HG03159 (cell line): ENCODE measurements around the gene IFNA17.
"Not testable (repeated sequence)": the region's sequence is repeated elsewhere in the genome, so short reads cannot be mapped to it uniquely, and the experiment has no call there.

ENCODE experiments used
- ATAC-seq: cut with Tn5 transposase; IDR thresholded peaks from one replicate; pipeline ENCODE4 v1.9.1; 2021; ENCODE audit warnings: mild to moderate bottlenecking, moderate library complexity; ENCODE audit not compliant: unreplicated experiment

The IFNA17 gene

DNA sequence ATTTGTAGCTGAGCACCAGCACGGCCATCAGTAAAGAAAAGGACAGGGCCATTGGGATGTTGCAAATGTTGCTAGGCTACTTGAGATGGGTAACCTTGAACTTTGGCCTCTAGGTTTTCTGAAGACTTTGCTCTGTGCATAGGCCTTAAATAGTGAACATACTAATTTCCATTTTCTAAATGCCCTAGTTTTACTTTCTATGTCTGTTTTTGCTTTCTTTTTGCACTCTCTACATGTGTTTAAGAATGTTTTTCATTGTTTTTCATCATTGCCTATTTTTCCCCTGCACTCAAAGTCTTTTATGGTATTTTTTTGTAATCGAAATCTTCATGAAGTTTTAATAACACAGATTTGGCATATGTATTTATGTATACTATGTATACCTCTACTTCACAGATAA lies at the start of gene IFNA17:
IFNA17 (minus strand) TSS at position 101 of the 400 bp plus-strand sequence; CDS start at position 52, 49 bp downstream.
- no peak for ATAC-seq

DNA sequence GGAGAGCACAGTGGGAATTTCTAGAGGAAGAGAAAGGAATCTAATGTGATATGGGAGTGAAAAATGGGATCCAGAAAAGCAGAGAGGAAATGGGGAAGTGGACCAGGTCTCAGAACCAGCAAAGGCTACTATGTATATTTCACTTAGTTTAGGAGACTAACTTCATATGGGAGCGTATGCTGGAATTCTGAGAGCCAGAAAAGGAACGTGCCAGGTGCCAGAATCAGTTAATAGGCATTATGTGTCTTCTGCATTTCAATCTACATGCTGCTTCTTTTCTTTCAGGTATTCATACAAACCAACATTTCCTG lies 40.3 kb upstream of the IFNA17 start:
- ATAC-seq = no peak

DNA sequence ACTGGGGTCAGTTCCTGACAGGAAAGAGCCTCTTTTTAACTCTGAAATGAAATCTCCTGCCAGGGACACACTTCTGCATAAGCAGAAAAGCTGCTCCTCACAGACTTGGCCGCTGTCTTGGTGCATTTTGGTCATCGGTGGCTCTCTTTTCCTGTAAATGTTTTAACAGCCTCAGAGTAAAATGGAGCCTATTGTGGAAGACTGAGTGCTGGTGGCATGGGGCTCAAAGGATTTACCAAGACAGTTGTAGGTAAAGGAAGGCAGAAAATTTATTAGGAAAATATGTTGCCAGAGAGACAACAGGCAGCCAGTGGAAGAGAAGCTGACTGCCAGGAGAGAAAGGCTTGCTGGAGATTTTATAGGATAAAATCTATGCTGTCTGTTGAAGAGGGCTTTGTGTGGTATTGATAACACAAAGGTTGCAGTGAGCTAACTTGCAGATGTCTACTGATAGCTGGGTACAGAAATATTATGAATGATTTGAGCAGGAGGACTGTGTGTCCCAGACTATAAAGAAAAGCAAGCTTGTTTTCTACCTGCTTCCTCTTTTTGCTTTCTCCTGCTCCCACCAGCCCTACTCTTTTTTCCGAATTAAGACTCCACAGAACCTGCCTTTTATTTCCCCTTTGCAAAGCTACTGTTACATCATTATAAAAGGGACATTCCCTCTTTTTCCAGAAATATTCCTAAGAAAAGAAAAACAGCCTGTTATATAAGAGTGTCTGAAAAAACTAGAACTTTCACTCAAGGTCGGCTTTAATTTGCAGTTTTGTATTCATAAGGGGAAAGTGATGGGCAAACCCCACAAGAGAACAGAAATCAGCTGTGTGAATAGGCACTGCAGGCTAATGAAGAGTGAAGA lies 39.7 kb upstream of the IFNA17 start:
- peak; percentile 77 for ATAC-seq

DNA sequence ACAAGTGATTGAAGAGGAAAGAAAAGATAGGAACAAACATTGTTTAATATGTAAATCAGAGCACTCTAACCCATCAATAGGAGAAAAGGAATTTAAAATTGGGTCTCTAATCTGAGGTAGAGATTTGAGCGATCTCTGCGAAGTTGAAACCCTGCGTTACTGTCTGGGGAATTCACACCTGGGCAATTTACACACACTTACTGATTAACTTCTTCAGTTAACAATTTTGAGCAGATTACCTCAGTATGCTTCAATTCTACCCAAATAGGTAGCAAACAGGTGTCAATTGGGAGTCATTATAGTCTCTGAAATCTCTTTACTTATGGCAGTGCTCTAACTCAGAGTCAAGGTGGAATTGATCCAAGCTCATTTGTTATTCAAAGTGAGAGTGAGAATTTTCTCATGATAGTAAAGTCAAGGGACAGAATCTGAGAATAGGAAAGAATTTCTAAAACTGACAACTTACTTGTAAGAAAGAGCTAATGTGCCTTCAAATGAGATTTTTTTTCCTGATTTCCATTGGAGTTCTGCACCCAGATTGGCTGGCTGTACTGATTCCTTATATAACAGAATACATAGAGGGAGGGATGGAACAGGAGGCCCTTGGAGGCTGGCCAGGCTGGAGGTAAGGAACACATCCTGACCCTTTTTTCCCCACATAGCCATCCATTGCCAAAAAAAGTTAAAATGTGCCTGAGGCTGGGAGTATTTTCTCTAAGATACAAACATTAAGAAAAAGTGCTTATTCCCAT lies 38.9 kb upstream of the IFNA17 start:
- no peak for ATAC-seq

DNA sequence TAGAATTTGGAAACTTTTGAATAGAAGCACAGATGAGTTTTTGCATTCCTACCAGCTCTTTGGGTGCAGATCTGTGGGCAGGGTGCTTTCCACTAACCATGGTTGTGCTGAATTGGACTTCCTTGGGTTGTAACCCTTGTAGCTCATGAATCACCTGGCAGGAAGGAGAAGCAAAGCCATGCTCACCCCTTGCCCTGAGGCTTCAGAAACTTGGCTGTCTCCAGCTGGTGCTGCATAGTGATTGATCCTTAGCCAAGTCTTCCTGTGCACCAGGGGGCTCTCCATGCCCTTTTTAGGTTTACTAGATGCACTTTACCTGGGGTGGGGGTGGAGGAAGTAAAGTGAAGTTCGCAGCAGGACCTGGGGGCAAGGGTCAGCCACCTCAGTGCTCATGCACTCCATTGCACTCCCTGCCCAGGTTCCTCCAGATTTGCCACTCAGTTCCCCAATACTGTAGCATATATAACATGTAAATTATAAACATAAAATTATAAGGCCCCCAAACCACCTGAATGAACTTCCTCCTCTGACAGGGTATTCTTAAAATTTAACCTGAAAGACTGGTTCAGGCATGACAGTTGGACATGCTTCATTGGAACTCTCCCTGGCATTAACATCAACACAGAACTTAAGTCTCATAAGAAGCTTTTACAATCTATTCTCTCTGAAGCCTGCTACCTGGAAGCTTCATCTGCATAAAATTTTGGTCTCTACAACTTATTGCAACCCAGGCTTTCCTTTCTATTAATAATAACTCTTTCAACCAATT lies 37.6 kb upstream of the IFNA17 start:
- ATAC-seq = peak; percentile 43

DNA sequence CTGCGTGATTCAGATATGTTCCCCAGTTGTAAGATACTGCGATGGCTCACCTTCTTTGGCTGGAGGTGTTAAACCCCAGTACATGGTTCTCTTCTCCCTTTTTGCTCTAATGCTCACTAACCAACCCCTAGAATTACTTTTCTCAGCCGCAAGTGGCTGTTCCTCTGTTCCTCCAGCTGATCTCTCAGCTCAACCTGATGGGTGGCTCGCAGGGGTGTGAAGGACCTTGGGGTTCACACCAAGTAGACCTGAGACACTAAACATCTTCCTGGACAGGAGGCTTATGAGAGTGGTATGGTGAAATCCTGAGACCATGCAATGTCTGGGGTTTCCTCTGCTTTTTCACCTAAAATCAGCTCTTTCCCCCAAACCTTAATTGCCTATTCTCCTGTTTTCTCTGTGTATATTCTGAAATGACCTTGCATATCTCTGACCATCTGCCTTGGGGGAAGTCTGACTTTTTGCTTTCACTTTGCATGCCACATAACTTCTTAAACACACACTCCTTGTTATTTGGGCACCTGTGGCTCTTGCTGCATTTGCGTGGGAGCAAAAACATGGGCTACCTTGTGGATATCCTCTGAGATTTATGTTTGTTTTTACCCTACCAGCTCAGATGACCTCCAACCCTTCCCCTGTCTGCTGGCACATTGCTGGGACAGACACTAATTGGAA lies 27.7 kb upstream of the IFNA17 start:
- ATAC-seq = no peak

DNA sequence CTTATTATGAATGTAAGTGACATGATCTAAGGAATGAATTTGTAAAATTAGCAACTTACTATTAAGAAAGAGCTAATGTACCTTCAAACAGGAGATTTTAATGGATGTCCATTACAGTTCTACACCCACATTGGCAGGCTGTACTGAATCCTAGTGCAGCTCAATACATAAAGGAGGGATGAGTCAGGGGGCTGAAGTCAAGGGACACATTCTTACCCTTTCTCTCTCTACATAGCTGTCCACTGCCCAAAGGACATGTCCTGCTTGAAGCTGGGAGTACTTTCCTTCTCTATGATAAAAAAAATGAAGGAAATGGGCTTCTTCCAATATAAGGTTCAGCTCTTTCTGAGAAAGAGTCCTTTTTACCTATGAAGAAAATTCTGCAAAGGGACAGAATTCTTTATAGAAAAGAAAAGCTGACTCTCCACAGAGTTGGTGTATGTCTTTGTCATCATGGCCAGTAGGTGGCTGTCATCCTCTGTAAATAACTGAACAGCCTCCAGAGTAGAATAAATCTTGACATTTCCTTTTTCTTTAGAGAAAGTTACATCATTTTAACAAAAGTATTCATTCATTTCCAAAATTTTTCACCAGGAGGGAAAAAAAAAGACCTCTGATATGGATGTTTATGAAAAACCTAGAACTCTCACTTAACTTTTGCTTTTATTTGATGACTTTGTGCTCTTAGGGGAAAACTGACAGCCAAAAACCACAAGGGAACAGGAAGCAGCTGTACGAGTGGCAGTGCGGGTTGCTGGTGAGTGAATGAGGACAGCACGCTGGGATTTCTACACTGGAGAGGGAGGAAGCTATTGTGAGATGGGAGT lies 24.9 kb upstream of the IFNA17 start:
- peak; percentile 83 for ATAC-seq

DNA sequence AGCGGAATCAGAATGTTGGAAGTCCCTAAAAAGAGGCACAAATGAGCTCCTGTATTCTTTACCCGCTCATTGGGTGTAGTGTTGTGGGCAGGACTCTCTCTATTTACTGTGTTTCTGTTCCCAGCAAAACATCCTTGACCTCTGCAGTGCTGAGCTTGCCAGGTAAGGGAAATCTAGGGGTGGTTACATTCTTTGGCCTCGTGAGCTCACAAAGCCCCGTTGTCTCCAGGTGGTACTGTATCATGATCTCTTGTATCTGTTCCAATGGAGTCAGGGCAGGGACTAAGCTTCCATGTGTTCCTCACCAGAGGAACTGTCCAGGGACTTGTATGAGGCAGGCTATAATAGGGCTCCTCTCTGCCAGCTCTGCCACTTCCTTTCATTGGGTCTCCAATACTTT lies 23.6 kb upstream of the IFNA17 start:
- no peak for ATAC-seq

DNA sequence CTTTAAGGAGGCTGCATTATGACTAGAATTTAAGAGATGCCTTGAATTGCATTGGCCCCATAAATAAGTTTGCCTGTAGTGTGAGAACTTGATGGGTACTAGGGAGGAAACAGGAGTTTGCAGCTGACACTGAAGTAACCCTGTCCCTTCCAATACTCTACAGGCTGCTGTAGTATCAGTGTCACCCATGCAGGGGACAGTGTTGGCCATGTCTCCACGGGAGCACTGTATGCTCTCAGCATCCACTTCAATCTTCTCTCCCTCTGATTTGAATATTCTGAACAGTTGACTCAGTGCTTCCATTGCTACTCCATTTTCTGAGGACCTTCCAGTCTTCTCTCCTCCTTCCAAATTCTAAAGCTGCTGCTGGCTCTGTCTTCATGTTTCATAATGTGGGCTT lies 23.2 kb upstream of the IFNA17 start:
- no peak for ATAC-seq

DNA sequence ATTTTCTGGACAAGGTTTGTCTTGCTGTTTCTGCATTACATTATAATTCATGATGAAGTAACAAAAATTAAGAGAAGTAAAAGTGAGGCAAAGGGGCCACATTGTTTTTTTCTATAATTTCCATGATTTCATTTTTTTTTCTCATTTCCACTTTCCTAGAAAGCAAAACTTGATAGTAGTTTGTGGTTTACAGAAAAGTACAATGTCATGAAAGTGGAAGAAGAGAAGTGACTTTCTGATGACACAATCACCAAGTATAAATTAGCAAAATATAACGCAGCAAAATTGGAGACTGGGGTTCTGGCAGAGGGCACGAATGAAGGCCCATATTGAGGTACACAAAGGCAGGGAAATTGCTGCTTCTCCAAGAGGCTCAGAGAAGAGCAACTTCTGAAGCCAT lies 16.8 kb upstream of the IFNA17 start:
- no peak for ATAC-seq

DNA sequence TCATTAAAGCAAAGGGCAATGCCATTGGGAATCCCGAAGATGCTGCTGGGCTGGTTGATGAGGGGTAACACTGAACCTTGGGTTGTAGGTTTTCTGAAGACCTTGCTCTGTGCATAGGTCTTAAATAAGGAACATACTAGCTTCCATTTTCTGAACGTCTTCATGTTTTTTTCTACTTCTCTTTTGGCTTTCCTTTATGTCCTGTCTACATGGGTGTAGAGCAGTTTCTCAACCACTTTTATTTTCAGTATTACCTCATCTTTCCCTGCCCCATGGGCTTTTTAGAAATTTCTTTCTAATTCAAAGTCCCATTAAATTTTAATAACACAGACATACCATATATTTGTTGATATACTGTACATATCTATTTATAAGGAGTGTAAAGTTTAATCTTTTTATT lies 11.9 kb upstream of the IFNA17 start, which contains the start of gene IFNA14:
IFNA14 (minus strand) TSS at position 95 of the 400 bp plus-strand sequence; CDS start at position 25, 70 bp downstream.
- ATAC-seq = no peak

DNA sequence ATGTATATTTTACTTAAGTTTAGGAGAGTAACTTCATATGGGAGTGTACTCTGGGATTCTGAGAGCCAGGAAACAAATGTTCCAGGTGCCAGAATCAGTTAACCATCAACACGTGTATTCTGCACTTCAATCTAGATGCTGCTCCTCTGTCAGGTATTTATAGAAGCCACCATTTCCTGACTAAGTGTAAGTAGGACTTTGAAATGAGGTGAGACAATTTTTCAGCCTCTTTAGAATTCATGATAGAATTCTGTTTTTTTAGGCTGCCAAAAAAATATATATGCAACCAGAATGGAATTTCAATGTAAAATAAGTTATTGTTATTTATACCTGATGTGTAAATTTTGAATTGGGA lies 8.3 kb upstream of the IFNA17 start:
- not testable (repeated sequence) for ATAC-seq

DNA sequence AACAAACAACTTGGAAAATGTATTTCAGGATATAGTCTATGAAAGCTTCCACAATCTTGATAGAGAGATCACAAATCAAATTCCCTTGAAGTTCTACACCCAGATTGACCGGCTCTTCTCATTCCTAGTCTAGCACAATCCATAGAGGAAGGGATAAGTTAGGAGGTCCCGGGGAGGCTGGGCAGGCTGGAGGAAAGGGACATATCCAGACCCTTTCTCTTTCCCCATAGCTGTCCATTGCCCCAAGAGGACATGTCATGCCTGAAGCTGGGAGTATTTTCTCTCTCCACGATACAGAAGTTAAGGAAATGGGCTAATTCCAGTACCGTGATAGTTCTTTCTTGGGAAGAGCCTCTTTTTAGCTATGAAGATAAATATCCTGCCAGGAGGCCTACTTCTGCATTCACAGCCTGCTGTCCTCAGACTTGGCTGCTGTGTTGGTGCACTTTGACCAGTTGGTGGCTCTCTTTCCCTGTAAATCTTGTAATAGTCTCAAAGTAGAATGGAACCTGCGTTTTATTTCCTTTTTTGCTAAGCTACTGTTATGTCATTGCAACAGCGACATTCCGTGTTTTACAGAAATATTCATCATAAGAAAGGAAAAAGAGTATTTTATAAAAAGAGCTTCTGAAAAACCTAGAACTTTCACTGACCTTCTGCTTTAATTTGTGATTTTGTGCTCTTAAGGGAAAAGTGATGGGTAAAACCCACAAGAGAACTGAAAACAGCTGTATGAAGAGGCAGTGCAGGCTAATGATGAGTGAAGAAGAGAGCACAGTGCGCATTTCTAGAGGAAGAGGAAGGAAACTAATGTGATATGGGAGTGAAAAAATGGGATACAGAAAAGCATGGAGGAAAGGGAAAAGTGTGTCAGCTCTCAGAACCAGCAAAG lies 7.7 kb upstream of the IFNA17 start:
- ATAC-seq = peak; percentile 87

DNA sequence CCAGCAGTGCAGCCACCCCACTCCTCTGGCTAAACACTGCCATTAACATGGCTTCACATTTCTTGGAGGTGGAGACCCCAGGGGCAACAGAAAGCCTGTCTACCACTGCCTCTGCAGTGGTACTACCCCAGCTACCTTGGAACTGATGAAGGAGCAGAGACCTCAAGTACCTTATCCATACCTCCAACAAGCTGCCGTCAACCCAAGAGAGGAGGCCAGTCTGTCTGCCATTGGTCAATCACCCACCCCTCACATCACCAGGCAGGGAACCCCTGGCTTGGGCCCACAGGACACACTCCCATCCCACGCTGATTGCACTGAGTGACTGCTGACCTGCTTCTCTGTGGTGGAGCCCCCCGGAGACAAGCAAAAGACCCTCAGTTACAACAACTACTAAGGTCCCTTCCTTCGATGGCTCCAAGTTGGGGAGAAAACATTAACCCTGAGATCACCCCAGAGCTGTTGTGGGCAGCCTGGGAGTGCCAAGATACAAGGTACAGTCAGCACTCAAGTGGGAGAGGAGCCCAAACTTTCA lies 6.2 kb upstream of the IFNA17 start:
- no peak for ATAC-seq

DNA sequence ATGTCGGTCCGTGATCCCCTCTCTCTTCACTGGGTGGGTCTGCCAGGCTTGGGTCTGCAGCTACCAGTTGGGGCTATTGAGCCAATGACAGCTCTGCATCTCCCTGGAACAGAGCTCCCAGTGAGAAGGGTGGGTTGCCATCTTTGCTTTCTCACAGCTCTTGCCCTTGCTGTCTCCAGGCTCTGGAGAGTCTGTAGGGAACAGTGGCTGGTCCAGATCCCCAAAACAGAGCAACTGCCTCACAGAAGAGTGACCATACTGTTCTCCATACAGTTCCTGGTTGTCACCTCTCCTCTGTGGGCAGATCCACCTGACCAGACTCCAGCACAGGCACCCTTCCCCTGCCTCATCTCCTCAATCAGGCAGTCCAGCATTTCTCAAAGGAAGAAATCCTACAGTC lies 5.2 kb upstream of the IFNA17 start:
- no peak for ATAC-seq

DNA sequence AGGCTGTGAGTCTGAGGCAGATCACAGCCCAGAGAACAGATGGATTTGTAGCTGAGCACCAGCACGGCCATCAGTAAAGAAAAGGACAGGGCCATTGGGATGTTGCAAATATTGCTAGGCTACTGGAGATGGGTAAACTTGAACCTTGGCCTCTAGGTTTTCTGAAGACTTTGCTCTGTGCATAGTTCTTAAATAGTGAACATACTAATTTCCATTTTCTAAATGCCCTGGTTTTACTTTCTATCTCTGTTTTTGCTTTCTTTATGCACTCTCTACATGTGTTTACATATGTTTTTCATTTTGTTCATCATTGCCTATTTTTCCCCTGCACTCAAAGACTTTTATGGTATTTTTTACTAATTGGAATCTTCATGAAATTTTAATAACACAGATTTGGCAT lies 10.8 kb downstream of the IFNA17 start, which contains the start of gene IFNA16:
IFNA16 (minus strand) TSS at position 101 of the 400 bp plus-strand sequence; CDS start at position 95, 6 bp downstream.
- ATAC-seq = not testable (repeated sequence)

DNA sequence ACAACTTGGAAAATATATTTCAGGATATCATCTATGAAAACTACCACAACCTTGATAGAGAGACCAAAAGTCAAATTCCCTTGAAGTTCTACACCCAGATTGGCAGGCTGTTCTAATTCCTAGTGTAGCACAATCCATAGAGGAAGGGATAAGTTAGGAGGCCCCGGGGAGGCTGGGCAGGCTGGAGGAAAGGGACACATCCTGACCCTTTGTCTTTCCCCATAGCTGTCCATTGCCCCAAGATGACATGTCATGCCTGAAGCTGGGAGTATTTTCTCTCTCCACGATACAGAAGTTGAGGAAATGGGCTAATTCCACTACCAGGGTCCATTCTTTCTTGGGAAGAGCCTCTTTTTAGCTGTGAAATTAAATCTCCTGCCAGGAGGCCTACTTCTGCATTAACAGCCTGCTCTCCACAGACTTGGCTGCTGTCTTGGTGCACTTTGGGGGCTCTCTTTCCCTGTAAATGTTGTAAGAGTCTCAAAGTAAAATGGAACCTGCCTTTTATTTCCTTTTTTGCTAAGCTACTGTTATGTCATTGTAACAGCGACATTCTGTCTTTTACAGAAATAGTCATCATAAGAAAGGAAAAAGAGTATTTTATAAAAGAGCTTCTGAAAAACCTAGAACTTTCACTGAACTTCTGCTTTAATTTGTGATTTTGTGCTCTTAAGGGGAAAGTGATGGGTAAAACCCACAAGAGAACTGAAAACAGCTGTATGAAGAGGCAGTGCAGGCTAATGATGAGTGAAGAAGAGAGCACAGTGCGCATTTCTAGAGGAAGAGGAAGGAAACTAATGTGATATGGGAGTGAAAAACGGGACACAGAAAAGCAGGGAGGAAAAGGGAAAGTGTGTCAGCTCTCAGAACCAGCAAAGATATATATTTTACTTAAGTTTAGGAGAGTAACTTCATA lies 14.4 kb downstream of the IFNA17 start:
- ATAC-seq = peak; percentile 76

DNA sequence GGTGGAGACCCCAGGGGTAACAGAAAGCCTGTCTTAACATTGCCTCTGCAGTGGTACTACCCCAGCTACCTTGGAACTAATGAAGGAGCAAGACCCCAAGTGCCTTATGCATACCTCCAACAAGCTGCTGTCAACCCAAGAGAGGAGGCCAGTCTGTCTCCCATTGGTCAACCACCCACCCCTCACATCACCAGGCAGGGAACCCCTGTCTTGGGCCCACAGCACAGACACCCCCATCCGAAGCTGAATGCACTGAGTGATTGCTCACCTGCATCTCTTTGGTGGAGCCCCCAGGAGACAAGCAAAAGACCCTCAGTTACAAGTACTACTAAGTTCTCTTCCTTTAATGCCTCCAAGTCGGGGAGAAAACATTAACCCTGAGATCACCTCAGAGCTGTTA lies 15.9 kb downstream of the IFNA17 start:
- ATAC-seq = not testable (repeated sequence)
